Measurements from ENCODE around the gene RNASEL.

Gene RNASEL

DNA sequence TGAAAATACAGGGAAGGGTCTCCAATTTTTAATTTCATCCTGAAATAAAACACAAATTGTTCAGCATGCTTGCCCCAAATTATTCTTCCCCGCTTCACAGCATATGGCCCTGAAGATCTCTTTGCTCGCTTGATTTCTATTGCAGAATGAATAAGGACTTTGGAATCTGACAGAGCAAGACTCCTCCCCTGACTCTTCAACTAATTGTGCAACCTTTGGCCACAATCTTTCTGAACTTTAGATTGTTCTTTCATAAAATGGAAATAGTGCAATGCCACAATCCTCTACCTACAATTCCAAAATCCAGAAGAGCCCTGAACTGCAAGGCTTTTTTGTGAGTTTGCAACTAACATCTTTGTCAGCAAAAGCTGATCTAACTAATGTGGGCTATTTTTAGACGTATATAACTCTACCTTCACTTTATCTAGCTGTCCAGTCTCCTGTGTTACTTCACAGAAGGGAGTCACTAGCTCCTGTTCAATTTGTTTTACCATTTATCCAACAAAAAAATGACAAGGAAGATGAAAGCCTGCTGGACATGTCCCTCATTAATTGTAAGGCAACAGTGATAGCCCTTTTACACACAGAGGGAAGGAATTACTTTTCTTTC is 13.4 kb downstream of the RNASEL start:
- H3K4me1 ChIP-seq (ENCODE audit: control insufficient read depth in 1 of 2, insufficient read depth in 1 of 2, low read depth in 1 of 2, low read length in 1 of 2) = no peaks in the 10 kb centered on the region
- peaks cover 72% of the 10 kb centered on the region for H3K36me3 ChIP-seq
- H3K9me3 ChIP-seq = peaks cover 3% of the 10 kb centered on the region
- no peak overlapping the region for H3K27ac ChIP-seq
- TF ChIP-seq, protein P1, sequence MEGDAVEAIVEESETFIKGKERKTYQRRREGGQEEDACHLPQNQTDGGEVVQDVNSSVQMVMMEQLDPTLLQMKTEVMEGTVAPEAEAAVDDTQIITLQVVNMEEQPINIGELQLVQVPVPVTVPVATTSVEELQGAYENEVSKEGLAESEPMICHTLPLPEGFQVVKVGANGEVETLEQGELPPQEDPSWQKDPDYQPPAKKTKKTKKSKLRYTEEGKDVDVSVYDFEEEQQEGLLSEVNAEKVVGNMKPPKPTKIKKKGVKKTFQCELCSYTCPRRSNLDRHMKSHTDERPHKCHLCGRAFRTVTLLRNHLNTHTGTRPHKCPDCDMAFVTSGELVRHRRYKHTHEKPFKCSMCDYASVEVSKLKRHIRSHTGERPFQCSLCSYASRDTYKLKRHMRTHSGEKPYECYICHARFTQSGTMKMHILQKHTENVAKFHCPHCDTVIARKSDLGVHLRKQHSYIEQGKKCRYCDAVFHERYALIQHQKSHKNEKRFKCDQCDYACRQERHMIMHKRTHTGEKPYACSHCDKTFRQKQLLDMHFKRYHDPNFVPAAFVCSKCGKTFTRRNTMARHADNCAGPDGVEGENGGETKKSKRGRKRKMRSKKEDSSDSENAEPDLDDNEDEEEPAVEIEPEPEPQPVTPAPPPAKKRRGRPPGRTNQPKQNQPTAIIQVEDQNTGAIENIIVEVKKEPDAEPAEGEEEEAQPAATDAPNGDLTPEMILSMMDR (IDR thresholded peaks at IDR 0.05) = no peak
- H3K4me3 ChIP-seq (ENCODE audit: low read depth in 1 of 2, low read length in 1 of 2) = no peak overlapping the region
- H3K27me3 ChIP-seq = no peaks in the 10 kb centered on the region

DNA sequence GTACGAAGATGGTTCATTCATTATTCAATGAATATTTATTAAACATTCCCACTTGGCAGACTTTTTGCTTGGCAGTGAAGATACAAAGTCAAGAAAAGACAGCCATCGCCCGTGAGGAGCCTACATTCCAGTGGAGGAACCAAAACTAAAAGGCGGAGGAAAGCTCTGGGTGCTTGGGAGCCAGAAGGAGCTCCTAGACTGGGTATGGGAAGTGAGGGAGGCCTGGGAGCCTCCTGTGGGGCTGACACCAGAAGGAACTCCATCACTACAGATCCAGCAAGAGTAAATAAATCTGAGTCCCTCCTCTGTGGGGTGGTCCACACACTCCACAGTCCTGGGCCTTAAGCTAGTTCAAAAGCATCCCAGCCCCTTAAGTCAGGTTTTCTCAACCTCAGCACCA is 14.9 kb downstream of the RNASEL start:
- Histone ChIP-seq H3K36me3 (peaks cover 57% of the 10 kb centered on the region), H3K4me3 (ENCODE audit: low read depth in 1 of 2, low read length in 1 of 2) (no peak overlapping the region), H3K9me3 (peaks cover 3% of the 10 kb centered on the region), H3K27ac (no peak overlapping the region), H3K27me3 (no peaks in the 10 kb centered on the region), H3K4me1 (ENCODE audit: control insufficient read depth in 1 of 2, insufficient read depth in 1 of 2, low read depth in 1 of 2, low read length in 1 of 2) (no peaks in the 10 kb centered on the region)
- TF ChIP-seq, protein P1 (IDR thresholded peaks at IDR 0.05) = no peak

DNA sequence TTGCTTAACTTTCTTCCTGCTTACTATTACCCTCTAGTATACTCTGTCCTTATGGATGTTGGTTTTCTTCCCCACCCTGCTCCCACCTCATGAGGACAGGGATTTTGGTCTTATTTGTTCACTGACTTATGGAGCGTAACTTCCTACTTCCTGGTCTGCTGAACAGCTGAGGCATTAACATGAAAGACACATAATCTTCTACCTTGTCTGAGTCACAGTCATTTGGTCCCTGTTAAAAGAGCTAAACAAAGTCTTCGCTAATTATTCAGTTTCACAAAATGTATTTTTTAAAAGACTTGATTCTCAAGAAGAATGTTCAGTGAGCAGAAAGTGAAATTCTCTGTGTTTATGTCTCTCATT is 18.5 kb downstream of the RNASEL start:
- Histone ChIP-seq H3K36me3 (peaks cover 33% of the 10 kb centered on the region), H3K27ac (no peak overlapping the region), H3K4me3 (ENCODE audit: low read depth in 1 of 2, low read length in 1 of 2) (no peak overlapping the region), H3K9me3 (peaks cover 3% of the 10 kb centered on the region), H3K27me3 (no peaks in the 10 kb centered on the region), H3K4me1 (ENCODE audit: control insufficient read depth in 1 of 2, insufficient read depth in 1 of 2, low read depth in 1 of 2, low read length in 1 of 2) (no peaks in the 10 kb centered on the region)
- TF ChIP-seq, protein P1 (IDR thresholded peaks at IDR 0.05) = no peak

DNA sequence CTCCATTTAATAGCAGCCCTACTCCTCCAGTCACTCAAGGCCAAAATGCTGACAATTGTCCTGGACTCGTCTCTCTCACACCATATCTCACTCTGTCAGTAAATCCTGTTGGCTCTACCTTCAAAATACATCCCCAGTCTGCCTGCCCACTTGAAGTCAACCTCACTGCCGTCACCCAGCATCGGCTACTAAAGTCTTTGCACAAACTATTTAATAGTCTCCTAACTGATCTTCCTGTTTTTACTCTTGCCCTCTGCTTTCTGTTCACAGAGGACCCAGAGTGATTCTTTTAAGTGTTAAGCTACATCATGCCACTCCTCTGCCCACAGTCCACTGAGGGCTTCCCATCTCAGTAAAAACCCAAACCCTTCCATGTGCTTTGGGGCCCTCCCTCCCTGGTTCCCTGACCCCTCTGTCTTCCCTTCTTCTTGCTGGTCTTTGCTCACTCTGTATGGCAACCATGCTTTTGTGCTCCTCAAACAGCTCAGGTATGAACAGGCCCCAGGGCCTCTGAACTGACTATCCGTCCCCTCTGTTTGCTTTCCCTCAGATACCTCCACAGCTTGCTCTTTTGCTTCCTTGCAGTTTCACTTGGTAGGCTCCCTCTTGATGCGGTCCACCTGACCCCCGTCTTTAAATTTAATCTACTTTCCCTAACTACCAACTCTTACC is 19.0 kb downstream of the RNASEL start:
- no peaks in the 10 kb centered on the region for H3K27me3 ChIP-seq
- no peaks in the 10 kb centered on the region for H3K9me3 ChIP-seq
- H3K4me1 ChIP-seq (ENCODE audit: control insufficient read depth in 1 of 2, insufficient read depth in 1 of 2, low read depth in 1 of 2, low read length in 1 of 2) = no peaks in the 10 kb centered on the region
- H3K27ac ChIP-seq = no peak overlapping the region
- H3K4me3 ChIP-seq (ENCODE audit: low read depth in 1 of 2, low read length in 1 of 2) = no peak overlapping the region
- TF ChIP-seq, protein P1 (IDR thresholded peaks at IDR 0.05) = no peak
- H3K36me3 ChIP-seq = peaks cover 28% of the 10 kb centered on the region

DNA sequence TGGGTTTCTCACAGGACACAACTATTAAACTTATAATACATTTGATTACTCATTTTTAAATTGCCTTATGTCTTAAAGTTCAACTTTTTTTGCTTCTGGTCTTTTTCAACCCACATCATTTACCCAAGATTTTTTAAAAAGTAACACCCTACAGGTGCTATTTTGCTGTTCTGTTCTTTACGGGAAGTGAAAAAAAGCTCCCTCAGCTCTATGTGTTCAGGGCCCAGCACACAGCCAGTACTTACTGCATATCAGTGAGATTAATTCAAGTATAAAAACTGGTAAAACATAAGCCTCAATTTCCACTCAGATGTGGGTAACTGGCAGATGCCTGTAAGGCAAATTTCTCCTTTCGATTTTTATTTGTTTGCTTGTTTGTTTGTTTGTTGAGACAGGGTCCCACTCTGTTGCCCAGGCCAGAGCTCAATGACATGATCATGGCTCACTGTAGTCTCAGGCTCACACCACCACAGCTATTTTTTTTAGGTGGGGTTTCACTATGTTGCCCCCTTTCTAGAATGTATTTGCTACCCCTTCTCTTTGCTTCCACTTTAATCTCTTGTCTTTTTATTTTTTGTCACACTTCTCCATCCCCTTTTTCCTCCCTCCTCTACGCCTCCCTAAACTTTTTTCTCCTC is 20.3 kb downstream of the RNASEL start:
- Histone ChIP-seq H3K4me3 (ENCODE audit: low read depth in 1 of 2, low read length in 1 of 2) (no peak overlapping the region), H3K9me3 (no peaks in the 10 kb centered on the region), H3K4me1 (ENCODE audit: control insufficient read depth in 1 of 2, insufficient read depth in 1 of 2, low read depth in 1 of 2, low read length in 1 of 2) (no peaks in the 10 kb centered on the region), H3K36me3 (peaks cover 15% of the 10 kb centered on the region), H3K27ac (no peak overlapping the region), H3K27me3 (no peaks in the 10 kb centered on the region)
- TF ChIP-seq, protein P1 (IDR thresholded peaks at IDR 0.05) = no peak

Data from neutrophil (primary cell).